Transverse colon (tissue), 4 donors: ENCODE data around the gene MYRF. TPM values are rescaled to one million over a fixed set of nuclear protein-coding genes. Genes with fewer than 3 reads are reported as not detected.

Experiments
- DNase-seq: peaks from one replicate; pipeline ENCODE4 v3.0.0-alpha.2; 2019
- H3K27ac ChIP-seq, 4 donors: fragments of 200-600 bp; sonication (generic); 2 replicates each; pipeline ENCODE4 v1.5.1; 2016 to 2018; ENCODE audit warnings: inconsistent platforms in 4 of 4
- H3K27me3 ChIP-seq: fragments of 200-600 bp; sonication (generic); 2 replicates; pipeline ENCODE4 v1.5.1; 2017; ENCODE audit warnings: inconsistent platforms
- H3K36me3 ChIP-seq, 4 donors: fragments of 200-600 bp; sonication (generic); 2 replicates each; pipeline ENCODE4 v1.5.1; 2017 to 2019; ENCODE audit warnings: inconsistent platforms in 4 of 4
- H3K4me1 ChIP-seq, 4 donors: fragments of 200-600 bp; sonication (generic); 2 replicates each; pipeline ENCODE4 v1.5.1; 2017 to 2020; ENCODE audit warnings: inconsistent platforms in 4 of 4
- H3K4me3 ChIP-seq, 4 donors: fragments of 200-600 bp; sonication (generic); 1 replicate in 1 of 4; 2 replicates in 3 of 4; pipeline versions ENCODE4 v1.5.1 to v1.6.1; 2017 to 2019; ENCODE audit warnings: inconsistent platforms in 4 of 4
- H3K9me3 ChIP-seq, 2 donors: fragments of 200-600 bp; sonication (generic); 2 replicates each; pipeline ENCODE4 v1.5.1; 2017 to 2019; ENCODE audit warnings: inconsistent platforms in 2 of 2
- CTCF ChIP-seq, 5 experiments: fragments of 200-600 bp in 3 of 5; fragments of 450-650 bp in 2 of 5; sonication (generic) in 3 of 5; IDR thresholded peaks; 1 replicate in 2 of 5; 2 replicates in 3 of 5; pipeline ENCODE4 v1.5.1; 2016 to 2017; ENCODE audit warnings: antibody characterized with exemption in 5 of 5, inconsistent platforms in 3 of 5, mild to moderate bottlenecking in 2 of 5, moderate library complexity in 1 of 5
- EP300 ChIP-seq: sonication (generic); formaldehyde crosslinking; IDR thresholded peaks from one replicate; pipeline ENCODE4 v1.6.1; 2017; ENCODE audit warnings: antibody characterized with exemption, low read depth
- POLR2A ChIP-seq: fragments of 450-650 bp; IDR thresholded peaks from one replicate; pipeline ENCODE4 v1.6.1; 2016; ENCODE audit warnings: antibody characterized with exemption, mild to moderate bottlenecking, moderate library complexity
- POLR2AphosphoS5 ChIP-seq, 3 donors: sonication (generic); formaldehyde crosslinking; IDR thresholded peaks; one replicate each; pipeline ENCODE4 v1.6.1; 2016; ENCODE audit warnings: antibody characterized with exemption in 3 of 3
- WGBS, 2 donors: methylation state at CpG; one replicate each; pipeline ENCODE4 v1.1.5; 2018; ENCODE audit warnings: low coverage in 1 of 2; 5-methylcytosine and 5-hydroxymethylcytosine counted together
- in situ Hi-C, 4 donors: fragments of 200-750 bp; cut with MboI; loops; one replicate each; pipeline versions ENCODE4 v1.15.0 to v1.15.1; 2017; ENCODE audit warnings: low sequenced_read_pairs in 3 of 4, low pct_ligation_motif_present in 1 of 4, low pct_unique_long_range_greater_than_20kb in 1 of 4
- intact Hi-C: fragments of 100-400 bp; cut with DNase I; formaldehyde crosslinking; loops from one replicate; pipeline ENCODE4 v1.15.1; 2023; ENCODE audit warnings: low total_unique reads
- total RNA-seq, 4 donors: library from RNA; depleted of rRNA; stranded (reverse); fragments of >200 nt; gene quantifications; one replicate each; pipeline ENCODE4 v1.1.0, GENCODE V29; 2016

The MYRF gene
- total RNA-seq, 4 donors from 2014 or later: 2.0 to 14.2 (median 10.7) TPM

GRCh38 chr11:61744181-61744580, 8.3 kb upstream of the MYRF start:
- no peak overlapping the region for H3K4me3 ChIP-seq
- intact Hi-C loops (no loop called here), in situ Hi-C loops (no loop called here)

GRCh38 chr11:61744609-61745156, 7.8 kb upstream of the MYRF start:
- WGBS, 2 donors: 94% methylated on average over 7 of the region's 10 CpGs; no CpG with 5 or more reads in 1 of the 2 donors
- Histone ChIP-seq H3K27ac (no peak overlapping the region), H3K4me1 (peaks cover 0 to 10% (median 8%) of the 10 kb centered on the region in 4 donors), H3K27me3 (no peaks in the 10 kb centered on the region), H3K4me3 (no peak overlapping the region), H3K9me3 (no peaks in the 10 kb centered on the region), H3K36me3 (no peaks in the 10 kb centered on the region)
- intact Hi-C loops (no loop called here), in situ Hi-C loops (no loop called here)
- no peak for DNase-seq
- TF ChIP-seq POLR2AphosphoS5 (IDR thresholded peaks at IDR 0.05): no peak

More at GRCh38 chr11:61744181-61744580, 8.3 kb upstream of the MYRF start:
- Histone ChIP-seq H3K27ac (no peak overlapping the region), H3K4me1 (peaks cover 0 to 10% (median 8%) of the 10 kb centered on the region in 4 donors), H3K27me3 (no peaks in the 10 kb centered on the region), H3K36me3 (no peaks in the 10 kb centered on the region), H3K9me3 (no peaks in the 10 kb centered on the region)
- no peak for TF ChIP-seq POLR2A
- WGBS, 2 donors: 91% methylated on average over 17 of the region's 20 CpGs; no CpG with 5 or more reads in 1 of the 2 donors
- DNase-seq: no peak

GRCh38 chr11:61745781-61746441, 6.5 kb upstream of the MYRF start:
- H3K27me3 ChIP-seq: no peaks in the 10 kb centered on the region
- in situ Hi-C loops: no loop called here
- 68% methylated on average over 11 of the region's 15 CpGs; no CpG with 5 or more reads in 1 of the 2 donors for WGBS, 2 donors

GRCh38 chr11:61746442-61747191, 5.8 kb upstream of the MYRF start:
- 78% methylated on average over 19 of the region's 19 CpGs; no CpG with 5 or more reads in 1 of the 2 donors for WGBS, 2 donors
- Histone ChIP-seq H3K9me3 (no peaks in the 10 kb centered on the region), H3K27me3 (no peaks in the 10 kb centered on the region), H3K4me1 (peaks cover 0 to 10% (median 8%) of the 10 kb centered on the region in 4 donors), H3K36me3 (no peaks in the 10 kb centered on the region), H3K27ac (no peak overlapping the region), H3K4me3 (no peak overlapping the region)
- in situ Hi-C loops: no loop called here
- DNase-seq: no peak
- no peak for TF ChIP-seq EP300
- no peak for TF ChIP-seq CTCF (IDR thresholded peaks at IDR 0.05)
- TF ChIP-seq POLR2AphosphoS5 (IDR thresholded peaks at IDR 0.05): no peak
- TF ChIP-seq POLR2A: no peak
- intact Hi-C loops: no loop called here

More at GRCh38 chr11:61745781-61746441, 6.5 kb upstream of the MYRF start:
- TF ChIP-seq CTCF (IDR thresholded peaks at IDR 0.05): no peak
- TF ChIP-seq POLR2AphosphoS5 (IDR thresholded peaks at IDR 0.05): no peak
- no peak for TF ChIP-seq EP300
- no peak for TF ChIP-seq POLR2A
- intact Hi-C loops: no loop called here
- peaks cover 0 to 10% (median 8%) of the 10 kb centered on the region in 4 donors for H3K4me1 ChIP-seq
- no peaks in the 10 kb centered on the region for H3K36me3 ChIP-seq
- no peaks in the 10 kb centered on the region for H3K9me3 ChIP-seq
- DNase-seq: no peak
- no peak overlapping the region for H3K27ac ChIP-seq
- H3K4me3 ChIP-seq: no peak overlapping the region
